ENCODE measurements around the gene NOL4L. TPM values are rescaled to one million over a fixed set of nuclear protein-coding genes. Genes with fewer than 3 reads are reported as not detected.

NOL4L gene
- total and polyA plus RNA-seq, 11 donors, result 2.6 to 15.0 (median 6.7) TPM

GRCh38 chr20:32631933-32632460 lies 46.9 kb upstream of the NOL4L start:
- Histone ChIP-seq H3K27ac (no peak overlapping the region), H3K9me3 (no peaks in the 10 kb centered on the region), H3K36me3 (no peaks in the 10 kb centered on the region), H3K4me3 (no peak overlapping the region), H3K27me3 (peaks cover 0 to 9% (median 0%) of the 10 kb centered on the region in 9 donors), H3K4me1 (peaks cover 0 to 12% (median 11%) of the 10 kb centered on the region in 12 donors)
- no peak for TF ChIP-seq POLR2A (IDR thresholded peaks at IDR 0.05)
- TF ChIP-seq CTCF (IDR thresholded peaks at IDR 0.05), result no peak
- DNase-seq, result no peak
- ATAC-seq, result no peak
- intact Hi-C loops (cut with DNase I), result no loop called here
- 76 to 88% (median 83%) methylated on average over 5 to 9 of the region's 9 CpGs for WGBS, 4 donors

GRCh38 chr20:32629813-32630212 lies 44.7 kb upstream of the NOL4L start:
- Histone ChIP-seq H3K36me3 (no peaks in the 10 kb centered on the region), H3K4me1 (peaks cover 0 to 15% (median 12%) of the 10 kb centered on the region in 12 donors), H3K27ac (no peak overlapping the region), H3K9me3 (no peaks in the 10 kb centered on the region), H3K4me3 (no peak overlapping the region), H3K27me3 (peaks cover 0 to 16% (median 0%) of the 10 kb centered on the region in 9 donors)
- ATAC-seq (no peak), DNase-seq (no peak)
- TF ChIP-seq POLR2A (IDR thresholded peaks at IDR 0.05), result no peak
- TF ChIP-seq CTCF (IDR thresholded peaks at IDR 0.05), result no peak
- 91 to 96% (median 95%) methylated on average over 13 of the region's 13 CpGs for WGBS, 4 donors
- intact Hi-C loops (cut with DNase I), result no loop called here

- Histone ChIP-seq H3K27me3 (peaks cover 0 to 16% (median 0%) of the 10 kb centered on the region in 9 donors), H3K27ac (no peak overlapping the region), H3K36me3 (no peaks in the 10 kb centered on the region), H3K9me3 (no peaks in the 10 kb centered on the region), H3K4me3 (no peak overlapping the region), H3K4me1 (peaks cover 0 to 15% (median 12%) of the 10 kb centered on the region in 12 donors)
- TF ChIP-seq POLR2A (IDR thresholded peaks at IDR 0.05), result no peak
- TF ChIP-seq CTCF (IDR thresholded peaks at IDR 0.05), result no peak
- intact Hi-C loops (cut with DNase I), result no loop called here
- no peak for ATAC-seq
- 79 to 90% (median 84%) methylated on average over 6 to 7 of the region's 7 CpGs for WGBS, 4 donors
- no peak for DNase-seq
Measured at GRCh38 chr20:32628960-32629530, 43.9 kb upstream of the NOL4L start.

- H3K4me1 ChIP-seq, result peaks cover 0 to 15% (median 12%) of the 10 kb centered on the region in 12 donors
- TF ChIP-seq CTCF (IDR thresholded peaks at IDR 0.05) (no peak), POLR2A (IDR thresholded peaks at IDR 0.05) (no peak)
- H3K27ac ChIP-seq, result peak overlapping the region in 7 of 12 donors; percentile 30 to 76 (median 57)
- no peaks in the 10 kb centered on the region for H3K36me3 ChIP-seq
- WGBS, 4 donors, result 18 to 24% (median 22%) methylated on average over 17 to 26 of the region's 26 CpGs
- DNase-seq (no peak), ATAC-seq (peak in 3 of 4 donors; percentile 32 to 59 (median 53))
- H3K27me3 ChIP-seq, result peaks cover 0 to 16% (median 0%) of the 10 kb centered on the region in 9 donors
- H3K9me3 ChIP-seq, result no peaks in the 10 kb centered on the region
- intact Hi-C loops (cut with DNase I), result no loop called here
- H3K4me3 ChIP-seq, result peak overlapping the region in 8 of 12 donors; percentile 2 to 31 (median 21)
Measured at GRCh38 chr20:32626859-32627636, 41.9 kb upstream of the NOL4L start.
